Measurements from ENCODE around the gene RIC3. TPM values are rescaled to one million over a fixed set of nuclear protein-coding genes. Genes with fewer than 3 reads are reported as not detected.

RIC3 gene
- total RNA-seq, 1 experiment from 2014 or later: 23.7 TPM

GRCh38 chr11:8108421-8108820, 60.4 kb downstream of the RIC3 start:
- Histone ChIP-seq H3K79me1 (ENCODE audit: insufficient read depth, low read depth, low read length, poor library complexity, severe bottlenecking) (no peaks in the 10 kb centered on the region), H2BK20ac (ENCODE audit: low read depth, low read length, poor library complexity, severe bottlenecking) (no peak overlapping the region), H2BK12ac (ENCODE audit: insufficient read length, low read depth, low read length) (no peak overlapping the region), H3T11ph (ENCODE audit: low read length) (no peak overlapping the region), H4K5ac (ENCODE audit: insufficient read length, low read depth, low read length) (no peak overlapping the region), H3K56ac (ENCODE audit: insufficient read length, low read depth, low read length) (no peak overlapping the region), H3K4me1 (ENCODE audit: insufficient read depth, low read length) (no peaks in the 10 kb centered on the region), H3K27me3 (ENCODE audit: insufficient read depth, low read length) (no peaks in the 10 kb centered on the region), H2AFZ (ENCODE audit: low read length) (no peak overlapping the region), H3K4me2 (ENCODE audit: insufficient read depth, insufficient read length, low read length) (no peak overlapping the region), H3K23me2 (ENCODE audit: insufficient read length, low read depth, low read length, poor library complexity, severe bottlenecking) (no peaks in the 10 kb centered on the region), H3K18ac (ENCODE audit: insufficient read length, low read depth, low read length) (no peak overlapping the region), H3K27ac (ENCODE audit: insufficient read length, low read depth, low read length) (no peak overlapping the region), H3K9me3 (ENCODE audit: control insufficient read depth, low read depth, low read length) (no peaks in the 10 kb centered on the region), H2BK120ac (ENCODE audit: low read depth, low read length, poor library complexity, severe bottlenecking) (no peak overlapping the region), H3K4ac (ENCODE audit: low read depth, low read length) (no peak overlapping the region), H4K8ac (replicated peaks; ENCODE audit: insufficient read length, low read depth, low read length) (no peak overlapping the region), H4K20me1 (ENCODE audit: control insufficient read depth, insufficient read depth, insufficient read length) (no peaks in the 10 kb centered on the region), H3K14ac (ENCODE audit: insufficient read depth, low read length) (no peak overlapping the region), H3K23ac (ENCODE audit: insufficient read length, low read depth, low read length) (no peak overlapping the region), H2BK5ac (ENCODE audit: insufficient read length, low read length) (no peak overlapping the region), H3K9ac (ENCODE audit: extremely low read depth, insufficient read length, low read length) (no peak overlapping the region), H4K91ac (ENCODE audit: insufficient read length, low read depth, low read length) (no peak overlapping the region), H2AK5ac (ENCODE audit: insufficient read length, low read length) (no peak overlapping the region), H3K79me2 (ENCODE audit: insufficient read depth, low read length) (no peaks in the 10 kb centered on the region; the same call in 1 of the 2 replicates), H2BK15ac (ENCODE audit: low read depth, low read length) (no peak overlapping the region)
- Mint-ChIP-seq H3K4me3 (no peak overlapping the region), H3K9me3 (no peaks in the 10 kb centered on the region), H3K27ac (no peak overlapping the region), H3K36me3 (ENCODE audit: insufficient read depth in 1 of 3, low read depth in 3 of 3) (peaks cover 0 to 51% (median 18%) of the 10 kb centered on the region in 3 experiments; a peak in 4 of 7 replicates), H3K27me3 (ENCODE audit: low read depth) (no peaks in the 10 kb centered on the region), H3K4me1 (no peaks in the 10 kb centered on the region)
- no CpG with 5 or more reads among the region's 2 CpGs for WGBS (ENCODE audit: extremely low coverage, insufficient read length, low lambda C conversion rate)
- TF ChIP-seq CTCF (conservative IDR thresholded peaks at IDR 0.05): no peak
- no peak for DNase-seq

Measured in H9 (cell line).